Neuron (in vitro differentiated cells): ENCODE measurements around the gene NSD2.
"Not testable (repeated sequence)": the region's sequence is repeated elsewhere in the genome, so short reads cannot be mapped to it uniquely, and the experiment has no call there.

Experiments
- H2AFZ ChIP-seq: one replicate; pipeline ENCODE4 v1.6.1; 2013; ENCODE audit warnings: low read depth, mild to moderate bottlenecking, inconsistent platforms, low read length, moderate library complexity
- H3K27me3 ChIP-seq: one replicate; pipeline ENCODE4 v1.6.1; 2013; ENCODE audit warnings: low read length; ENCODE audit not compliant: insufficient read depth
- H3K36me3 ChIP-seq: one replicate; pipeline ENCODE4 v1.6.1; 2013; ENCODE audit warnings: low read length; ENCODE audit not compliant: insufficient read depth
- H3K4me1 ChIP-seq: one replicate; pipeline ENCODE4 v1.6.1; 2013; ENCODE audit warnings: low read length; ENCODE audit not compliant: insufficient read depth
- H3K4me3 ChIP-seq: 2 replicates; pipeline ENCODE4 v1.5.1; 2013; ENCODE audit warnings: mild to moderate bottlenecking, low read length, moderate library complexity
- H3K9me3 ChIP-seq: one replicate; pipeline ENCODE4 v1.6.1; 2013; ENCODE audit warnings: low read length

The NSD2 gene

DNA sequence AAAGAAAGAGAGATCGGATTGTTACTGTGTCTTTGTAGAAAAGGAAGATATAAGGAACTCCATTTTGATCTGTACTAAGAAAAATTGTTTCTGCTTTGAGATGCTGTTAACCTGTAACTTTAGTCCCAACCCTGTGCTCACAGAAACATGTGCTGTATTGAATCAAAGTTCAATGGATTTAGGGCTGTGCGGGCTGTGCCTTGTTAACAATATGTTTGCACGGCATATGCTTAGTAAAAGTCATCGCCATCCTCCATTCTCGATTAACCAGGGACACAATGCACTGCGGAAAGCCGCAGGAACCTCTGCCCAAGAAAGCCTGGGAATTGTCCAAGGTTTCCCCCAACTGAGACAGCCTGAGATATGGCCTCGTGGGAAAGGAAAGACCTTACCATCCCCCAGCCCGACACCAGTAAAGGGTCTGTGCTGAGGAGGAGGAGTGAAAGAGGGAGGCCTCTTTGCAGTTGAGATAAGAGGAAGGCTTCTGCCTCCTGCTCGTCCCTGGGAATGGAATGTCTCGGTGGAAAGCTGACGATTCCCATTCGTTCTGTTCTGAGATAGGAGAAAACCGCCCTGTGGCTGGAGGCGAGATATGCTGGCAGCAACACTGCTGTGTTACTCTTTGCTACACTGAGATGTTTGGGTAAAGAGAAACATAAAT, 150.3 kb downstream of the NSD2 start:
- H3K9me3 ChIP-seq, result peaks cover 15% of the 10 kb centered on the region
- H2AFZ ChIP-seq, H3K36me3 ChIP-seq, H3K27me3 ChIP-seq, H3K4me1 ChIP-seq, H3K4me3 ChIP-seq: not testable (repeated sequence)

DNA sequence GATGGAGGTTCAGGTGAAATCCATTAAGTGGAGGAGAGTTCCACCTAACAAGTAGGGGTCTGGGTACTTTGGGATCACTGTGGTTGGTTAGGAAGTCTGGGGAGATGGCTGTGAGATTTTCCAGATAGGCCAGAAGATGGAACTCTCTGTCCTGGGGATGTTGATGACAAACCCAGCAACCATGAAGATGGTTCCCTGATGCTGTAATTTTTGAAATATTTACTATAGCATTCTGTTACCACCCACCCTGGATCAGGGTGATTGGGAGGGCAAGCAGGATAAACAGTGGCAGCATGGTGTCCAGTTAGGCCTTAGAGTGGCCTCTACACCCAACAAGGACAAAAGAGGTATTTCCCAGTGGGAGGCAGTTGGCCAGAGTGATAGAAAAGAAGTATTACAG, 153.5 kb downstream of the NSD2 start:
- peaks cover 14% of the 10 kb centered on the region for H3K9me3 ChIP-seq
- no peaks in the 10 kb centered on the region for H3K36me3 ChIP-seq
- H3K4me3 ChIP-seq, result no peak overlapping the region
- no peaks in the 10 kb centered on the region for H3K27me3 ChIP-seq
- no peak overlapping the region for H2AFZ ChIP-seq
- no peaks in the 10 kb centered on the region for H3K4me1 ChIP-seq

DNA sequence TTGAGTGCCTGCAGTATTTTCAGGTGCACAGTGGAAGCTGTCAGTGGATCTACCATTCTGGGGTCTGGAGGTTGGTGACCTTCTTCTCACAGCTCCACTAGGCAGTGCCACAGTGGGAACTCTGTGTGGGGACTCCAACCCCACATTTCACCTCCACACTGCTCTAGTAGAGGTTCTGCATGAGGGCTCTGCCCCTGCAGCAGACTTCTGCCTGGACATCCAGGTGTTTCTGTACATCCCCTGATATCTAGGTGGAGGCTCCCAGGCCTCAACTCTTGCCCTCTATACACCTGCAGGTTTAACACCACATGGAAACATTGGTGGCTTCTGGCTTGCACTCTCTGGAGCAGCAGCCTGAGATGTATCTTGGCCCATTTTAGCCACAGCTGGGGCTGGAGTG, 154.6 kb downstream of the NSD2 start:
- Histone ChIP-seq H2AFZ (no peak overlapping the region), H3K36me3 (no peaks in the 10 kb centered on the region), H3K4me1 (no peaks in the 10 kb centered on the region), H3K4me3 (no peak overlapping the region), H3K9me3 (peaks cover 14% of the 10 kb centered on the region), H3K27me3 (no peaks in the 10 kb centered on the region)

DNA sequence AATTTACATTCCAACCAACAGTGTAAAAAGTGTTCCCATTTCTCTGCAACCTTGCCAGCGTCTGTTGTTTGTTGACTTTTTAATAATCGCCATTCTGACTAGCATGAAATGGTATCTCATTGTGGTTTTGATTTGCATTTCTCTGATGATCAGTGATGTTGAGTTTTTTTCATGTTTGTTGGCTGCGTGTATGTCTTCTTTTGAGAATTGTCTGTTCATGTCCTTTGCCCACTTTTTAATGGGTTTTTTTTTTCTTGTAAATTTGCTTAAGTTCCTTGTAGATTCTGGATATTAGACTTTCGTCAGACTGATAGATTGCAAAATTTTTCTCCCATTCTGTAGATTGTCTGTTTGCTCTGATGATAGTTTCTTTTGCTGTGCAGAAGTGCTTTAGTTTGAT, 155.9 kb downstream of the NSD2 start:
- not testable (repeated sequence) for H3K27me3 ChIP-seq, H2AFZ ChIP-seq, H3K4me1 ChIP-seq, H3K4me3 ChIP-seq, H3K36me3 ChIP-seq
- peaks cover 14% of the 10 kb centered on the region for H3K9me3 ChIP-seq

DNA sequence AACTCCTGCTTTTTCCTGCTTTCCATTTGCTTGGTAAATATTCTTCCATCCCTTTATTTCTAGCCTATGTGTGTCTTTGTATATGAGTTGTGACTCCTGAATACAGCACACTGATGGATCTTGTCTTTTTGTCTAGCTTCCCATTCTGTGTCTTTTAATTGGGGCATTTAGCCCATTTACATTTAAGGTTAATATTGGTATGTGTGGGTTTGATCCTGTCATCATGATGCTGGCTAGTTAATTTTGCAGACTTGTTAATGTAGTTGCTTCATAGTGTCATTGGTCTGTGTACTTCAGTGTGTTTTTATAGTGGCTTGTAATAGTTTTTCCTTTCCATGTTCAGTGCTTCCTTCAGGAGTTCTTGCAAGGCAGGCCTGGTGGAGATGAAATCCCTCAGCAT, 160.0 kb downstream of the NSD2 start:
- not testable (repeated sequence) for H3K36me3 ChIP-seq, H3K9me3 ChIP-seq, H3K4me1 ChIP-seq, H3K27me3 ChIP-seq, H2AFZ ChIP-seq, H3K4me3 ChIP-seq
